ENCODE results near the gene PTPRM. TPM values are rescaled to one million over a fixed set of nuclear protein-coding genes. Genes with fewer than 3 reads are reported as not detected.

The PTPRM gene
- total RNA-seq, 1 experiment from 2014 or later: 11.1 TPM

GRCh38 chr18:7786569-7786968 lies 219.5 kb downstream of the PTPRM start:
- H3K27ac Mint-ChIP-seq: no peak overlapping the region
- CTCF ChIA-PET: no interaction called here

GRCh38 chr18:7787339-7787738 lies 220.2 kb downstream of the PTPRM start:
- CTCF ChIA-PET: interaction anchor here (1.6 kb wide), 1 partner anchor 602 kb away, joined by 5 read pairs; no protein-coding TSS in a partner anchor
- no peak for DNase-seq (ENCODE audit: low spot score)

More at GRCh38 chr18:7786569-7786968, 219.5 kb downstream of the PTPRM start:
- TF ChIP-seq IRF2 (CRISPR knock-in tag; IDR thresholded peaks at IDR 0.05; ENCODE audit: borderline replicate concordance, low read depth): no peak
- TF ChIP-seq PRRX2 (CRISPR knock-in tag; IDR thresholded peaks at IDR 0.05): no peak
- TF ChIP-seq CREM (CRISPR knock-in tag; IDR thresholded peaks at IDR 0.05): no peak
- no peak for TF ChIP-seq GABPB1 (CRISPR knock-in tag; IDR thresholded peaks at IDR 0.05)
- TF ChIP-seq IRF1 (CRISPR knock-in tag; IDR thresholded peaks at IDR 0.05): no peak
- no peak for TF ChIP-seq GRHL2 (CRISPR knock-in tag; IDR thresholded peaks at IDR 0.05; ENCODE audit: insufficient replicate concordance, severe bottlenecking)
- no peak for TF ChIP-seq ZNF423 (CRISPR knock-in tag; IDR thresholded peaks at IDR 0.05)
- TF ChIP-seq ZSCAN18 (CRISPR knock-in tag; IDR thresholded peaks at IDR 0.05): no peak
- POLR2A ChIA-PET: no interaction called here
- peaks cover 6% of the 10 kb centered on the region for H3K36me3 Mint-ChIP-seq
- peaks cover 20% of the 10 kb centered on the region for H3K4me1 Mint-ChIP-seq
- H3K4me3 Mint-ChIP-seq: no peak overlapping the region
- peaks cover 15% of the 10 kb centered on the region for H3K9me3 Mint-ChIP-seq
- ATAC-seq (no peak), DNase-seq (ENCODE audit: low spot score) (no peak)
- no peaks in the 10 kb centered on the region for H3K27me3 Mint-ChIP-seq (ENCODE audit: low read depth)

GRCh38 chr18:7789856-7790552 lies 222.9 kb downstream of the PTPRM start:
- Mint-ChIP-seq H3K4me3 (peak overlapping the region; percentile 28), H3K36me3 (no peaks in the 10 kb centered on the region), H3K27ac (peak overlapping the region; percentile 97), H3K4me1 (peaks cover 13% of the 10 kb centered on the region), H3K9me3 (no peaks in the 10 kb centered on the region), H3K27me3 (ENCODE audit: low read depth) (no peaks in the 10 kb centered on the region)
- ChIA-PET CTCF (interaction anchor here (0.7 to 2.3 kb wide), 59 partner anchors 8 to 726 kb away, joined by 3 to 16 read pairs (median 4); partner anchors contain the start of gene PTPRM), POLR2A (no interaction called here)
- DNase-seq (ENCODE audit: low spot score) (peak; percentile 27), ATAC-seq (peak; percentile 92)
- TF ChIP-seq TEAD1 (CRISPR knock-in tag; IDR thresholded peaks at IDR 0.05): no peak
- TF ChIP-seq ZNF121 (CRISPR knock-in tag; IDR thresholded peaks at IDR 0.05): peak; percentile 48; the same call in 1 of the 2 replicates
- peak; percentile 42 for TF ChIP-seq CTCF (IDR thresholded peaks at IDR 0.05)
- TF ChIP-seq ATF2 (CRISPR knock-in tag; IDR thresholded peaks at IDR 0.05; ENCODE audit: borderline replicate concordance, low read depth): no peak

More at GRCh38 chr18:7787339-7787738, 220.2 kb downstream of the PTPRM start:
- H3K27ac Mint-ChIP-seq: no peak overlapping the region
- peaks cover 20% of the 10 kb centered on the region for H3K4me1 Mint-ChIP-seq
- no peak for ATAC-seq
- no peak for TF ChIP-seq ZBTB21 (CRISPR knock-in tag; IDR thresholded peaks at IDR 0.05; ENCODE audit: borderline replicate concordance)
- H3K27me3 Mint-ChIP-seq (ENCODE audit: low read depth): no peaks in the 10 kb centered on the region
- POLR2A ChIA-PET: no interaction called here
- H3K9me3 Mint-ChIP-seq: peaks cover 15% of the 10 kb centered on the region
- H3K36me3 Mint-ChIP-seq: peaks cover 6% of the 10 kb centered on the region
- no peak overlapping the region for H3K4me3 Mint-ChIP-seq

GRCh38 chr18:7793100-7793499 lies 226.0 kb downstream of the PTPRM start:
- Mint-ChIP-seq H3K36me3 (no peaks in the 10 kb centered on the region), H3K27me3 (ENCODE audit: low read depth) (no peaks in the 10 kb centered on the region), H3K4me3 (no peak overlapping the region), H3K4me1 (peaks cover 13% of the 10 kb centered on the region), H3K27ac (no peak overlapping the region), H3K9me3 (no peaks in the 10 kb centered on the region)
- ATAC-seq (no peak), DNase-seq (ENCODE audit: low spot score) (no peak)
- POLR2A ChIA-PET: no interaction called here
- CTCF ChIA-PET: no interaction called here
- TF ChIP-seq PRRX2 (CRISPR knock-in tag; IDR thresholded peaks at IDR 0.05): no peak
- no peak for TF ChIP-seq ZNF263 (CRISPR knock-in tag; IDR thresholded peaks at IDR 0.05; ENCODE audit: low read depth)
- TF ChIP-seq FOXP1 (CRISPR knock-in tag; IDR thresholded peaks at IDR 0.05; ENCODE audit: borderline replicate concordance): no peak
- no peak for TF ChIP-seq EMX1 (CRISPR knock-in tag; IDR thresholded peaks at IDR 0.05)
- no peak for TF ChIP-seq KAT7 (CRISPR knock-in tag; IDR thresholded peaks at IDR 0.05; ENCODE audit: borderline replicate concordance)
- TF ChIP-seq SOX15 (CRISPR knock-in tag; IDR thresholded peaks at IDR 0.05): no peak
- no peak for TF ChIP-seq ZNF512 (CRISPR knock-in tag; IDR thresholded peaks at IDR 0.05; ENCODE audit: borderline replicate concordance)
- TF ChIP-seq GABPB1 (CRISPR knock-in tag; IDR thresholded peaks at IDR 0.05): no peak
- TF ChIP-seq USF2 (CRISPR knock-in tag; IDR thresholded peaks at IDR 0.05): no peak
